CD8-positive, alpha-beta memory T cell (primary cell): ENCODE results near the gene ASB2. TPM values are rescaled to one million over a fixed set of nuclear protein-coding genes. Genes with fewer than 3 reads are reported as not detected.

Experiments
- CTCF ChIA-PET: fragments of 350-600 bp; sonication (Branson Sonifier 250); formaldehyde crosslinking; loops from one replicate; lab custom pipeline; 2021; ENCODE audit warnings: antibody characterized with exemption; lab: Charles Lee
- POLR2A ChIA-PET: fragments of 350-600 bp; sonication (Branson Sonifier 250); formaldehyde crosslinking; loops from one replicate; lab custom pipeline; 2021; ENCODE audit warnings: antibody characterized with exemption; lab: Charles Lee
- DNase-seq, 5 donors: peaks; one replicate each; pipeline versions ENCODE4 v3.0.0 to v3.0.0-alpha.2; 2020 to 2022; ENCODE audit warnings: mixed read lengths in 1 of 5
- H3K27ac ChIP-seq: one replicate; pipeline ENCODE4 v1.7.0; 2013; ENCODE audit warnings: low read depth, mild to moderate bottlenecking, low read length, moderate library complexity
- H3K27me3 ChIP-seq: 2 replicates; pipeline ENCODE4 v1.7.0; 2013; ENCODE audit warnings: low read length, mild to moderate bottlenecking; ENCODE audit not compliant: insufficient read depth, poor library complexity, severe bottlenecking
- H3K36me3 ChIP-seq: 2 replicates; pipeline ENCODE4 v1.7.0; 2013; ENCODE audit warnings: mild to moderate bottlenecking, low read length, moderate library complexity; ENCODE audit not compliant: insufficient read depth
- H3K4me1 ChIP-seq: 2 replicates; pipeline ENCODE4 v1.7.0; 2013; ENCODE audit warnings: mild to moderate bottlenecking, low read length, moderate library complexity; ENCODE audit not compliant: insufficient read depth
- H3K4me3 ChIP-seq: 2 replicates; pipeline ENCODE4 v1.7.0; 2013; ENCODE audit warnings: mild to moderate bottlenecking, low read length
- H3K9me3 ChIP-seq: 2 replicates; pipeline ENCODE4 v1.7.0; 2013; ENCODE audit warnings: mild to moderate bottlenecking, low read length
- H3K27ac Mint-ChIP-seq, 8 donors: one replicate each; pipeline ENCODE4 v1.8.0; 2020 to 2021; ENCODE audit warnings: mixed read lengths in 8 of 8, mild to moderate bottlenecking in 6 of 8, inconsistent platforms in 3 of 8, moderate library complexity in 3 of 8
- H3K27me3 Mint-ChIP-seq, 2 donors: one replicate each; pipeline ENCODE4 v1.8.0; 2020 to 2021; ENCODE audit warnings: mixed read lengths in 2 of 2, mild to moderate bottlenecking in 1 of 2, moderate library complexity in 1 of 2
- H3K36me3 Mint-ChIP-seq, 3 donors: one replicate each; pipeline ENCODE4 v1.8.0; 2020 to 2021; ENCODE audit warnings: mixed read lengths in 3 of 3, inconsistent platforms in 1 of 3, mild to moderate bottlenecking in 1 of 3
- H3K4me1 Mint-ChIP-seq, 3 donors: one replicate each; pipeline ENCODE4 v1.8.0; 2020 to 2021; ENCODE audit warnings: mixed read lengths in 3 of 3, inconsistent platforms in 1 of 3, mild to moderate bottlenecking in 1 of 3
- H3K4me3 Mint-ChIP-seq, 7 donors: one replicate each; pipeline ENCODE4 v1.8.0; 2020 to 2021; ENCODE audit warnings: mixed read lengths in 7 of 7, mild to moderate bottlenecking in 6 of 7, moderate library complexity in 4 of 7, inconsistent platforms in 2 of 7
- H3K9me3 Mint-ChIP-seq, 5 donors: one replicate each; pipeline ENCODE4 v1.8.0; 2020 to 2022; ENCODE audit warnings: mixed read lengths in 5 of 5, mild to moderate bottlenecking in 3 of 5, moderate library complexity in 2 of 5, inconsistent platforms in 1 of 5
- polyA plus RNA-seq: library from polyadenylated mRNA; unstranded; fragments of 300-500 nt; fragmentation: Illumina TruSeq; gene quantifications from one replicate; pipeline ENCODE4 v1.2.3, GENCODE V29; 2021
- total RNA-seq, 2 experiments: library from RNA; stranded (reverse); gene quantifications; one replicate each; pipeline ENCODE4 v1.2.3, GENCODE V29; 2021

ASB2 gene
- total and polyA plus RNA-seq, 3 experiments from 2014 or later: 4.8 to 98.0 (median 93.5) TPM

DNA sequence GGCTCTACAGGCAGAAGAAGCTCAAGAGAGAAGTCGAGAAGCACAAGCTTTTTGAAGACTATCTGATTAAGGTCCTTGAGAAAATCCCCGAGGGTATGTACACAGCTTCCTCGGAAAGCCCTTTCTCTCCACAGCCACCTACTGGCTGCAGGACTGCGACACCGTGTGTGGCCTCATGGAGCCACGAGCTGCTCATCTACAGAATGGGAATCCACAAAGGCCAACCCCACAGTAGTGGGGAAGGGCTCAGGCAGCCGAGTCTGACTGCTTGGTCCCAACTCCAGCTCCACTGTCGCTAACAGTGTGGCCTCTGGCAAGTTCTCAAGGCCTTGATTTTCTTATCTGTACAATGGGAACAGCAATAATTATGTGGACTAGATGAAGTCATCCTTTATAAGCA lies 23.2 kb upstream of the ASB2 start:
- CTCF ChIA-PET: interaction anchor here (0.9 to 11.1 kb wide), 9 partner anchors 9 to 66 kb away, joined by 3 to 272 read pairs (median 6); no protein-coding TSS in a partner anchor
- POLR2A ChIA-PET: interaction anchor here (0.6 to 1.2 kb wide), 2 partner anchors 60 to 62 kb away, joined by 6 to 8 read pairs; no protein-coding TSS in a partner anchor
- H3K27me3 Mint-ChIP-seq: peaks cover 4 to 10% of the 10 kb centered on the region in 2 donors
- Histone ChIP-seq H3K9me3 (no peaks in the 10 kb centered on the region), H3K27ac (no peak overlapping the region), H3K4me3 (no peak overlapping the region), H3K4me1 (peaks cover 7% of the 10 kb centered on the region), H3K27me3 (no peaks in the 10 kb centered on the region), H3K36me3 (no peaks in the 10 kb centered on the region)
- H3K4me3 Mint-ChIP-seq: no peak overlapping the region
- no peaks in the 10 kb centered on the region for H3K36me3 Mint-ChIP-seq
- H3K27ac Mint-ChIP-seq: no peak overlapping the region
- no peaks in the 10 kb centered on the region for H3K9me3 Mint-ChIP-seq
- DNase-seq: no peak
- H3K4me1 Mint-ChIP-seq: peaks cover 6 to 14% (median 7%) of the 10 kb centered on the region in 3 donors

DNA sequence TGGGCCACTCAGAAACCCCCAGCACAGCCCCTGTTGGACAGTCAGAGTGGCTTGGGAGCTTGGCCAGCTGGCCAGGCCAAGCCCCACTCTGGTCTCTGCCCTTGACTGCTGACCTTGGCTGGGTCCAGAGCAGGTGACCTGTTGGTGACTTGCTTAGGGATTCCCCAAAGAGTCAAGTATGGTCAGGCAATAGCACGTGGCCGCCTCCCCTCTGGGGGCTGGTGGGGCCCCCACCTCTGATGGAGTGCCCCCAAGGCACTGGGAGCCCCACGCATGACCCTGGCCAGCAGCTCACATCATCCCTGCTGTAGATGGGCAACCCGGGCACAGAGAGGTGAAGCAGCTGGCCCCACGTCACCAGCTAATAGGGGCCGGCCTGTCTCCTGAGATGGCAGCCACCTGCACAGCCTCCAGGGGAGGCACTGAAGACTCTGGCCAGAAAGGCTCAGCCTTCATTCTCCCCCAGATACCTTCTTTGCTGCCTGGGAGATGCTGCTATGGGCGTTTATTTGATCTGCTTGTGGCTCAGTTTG lies 22.6 kb upstream of the ASB2 start:
- ChIA-PET CTCF (interaction anchor here (1.0 to 11.1 kb wide), 7 partner anchors 10 to 66 kb away, joined by 3 to 272 read pairs (median 6); no protein-coding TSS in a partner anchor), POLR2A (no interaction called here)
- Histone ChIP-seq H3K36me3 (no peaks in the 10 kb centered on the region), H3K27ac (no peak overlapping the region), H3K27me3 (no peaks in the 10 kb centered on the region), H3K4me3 (no peak overlapping the region), H3K9me3 (no peaks in the 10 kb centered on the region), H3K4me1 (peaks cover 7% of the 10 kb centered on the region)
- Mint-ChIP-seq H3K36me3 (no peaks in the 10 kb centered on the region), H3K9me3 (no peaks in the 10 kb centered on the region), H3K27me3 (peaks cover 4 to 10% of the 10 kb centered on the region in 2 donors), H3K4me1 (peaks cover 6 to 14% (median 7%) of the 10 kb centered on the region in 3 donors), H3K27ac (no peak overlapping the region), H3K4me3 (no peak overlapping the region)
- DNase-seq: no peak

DNA sequence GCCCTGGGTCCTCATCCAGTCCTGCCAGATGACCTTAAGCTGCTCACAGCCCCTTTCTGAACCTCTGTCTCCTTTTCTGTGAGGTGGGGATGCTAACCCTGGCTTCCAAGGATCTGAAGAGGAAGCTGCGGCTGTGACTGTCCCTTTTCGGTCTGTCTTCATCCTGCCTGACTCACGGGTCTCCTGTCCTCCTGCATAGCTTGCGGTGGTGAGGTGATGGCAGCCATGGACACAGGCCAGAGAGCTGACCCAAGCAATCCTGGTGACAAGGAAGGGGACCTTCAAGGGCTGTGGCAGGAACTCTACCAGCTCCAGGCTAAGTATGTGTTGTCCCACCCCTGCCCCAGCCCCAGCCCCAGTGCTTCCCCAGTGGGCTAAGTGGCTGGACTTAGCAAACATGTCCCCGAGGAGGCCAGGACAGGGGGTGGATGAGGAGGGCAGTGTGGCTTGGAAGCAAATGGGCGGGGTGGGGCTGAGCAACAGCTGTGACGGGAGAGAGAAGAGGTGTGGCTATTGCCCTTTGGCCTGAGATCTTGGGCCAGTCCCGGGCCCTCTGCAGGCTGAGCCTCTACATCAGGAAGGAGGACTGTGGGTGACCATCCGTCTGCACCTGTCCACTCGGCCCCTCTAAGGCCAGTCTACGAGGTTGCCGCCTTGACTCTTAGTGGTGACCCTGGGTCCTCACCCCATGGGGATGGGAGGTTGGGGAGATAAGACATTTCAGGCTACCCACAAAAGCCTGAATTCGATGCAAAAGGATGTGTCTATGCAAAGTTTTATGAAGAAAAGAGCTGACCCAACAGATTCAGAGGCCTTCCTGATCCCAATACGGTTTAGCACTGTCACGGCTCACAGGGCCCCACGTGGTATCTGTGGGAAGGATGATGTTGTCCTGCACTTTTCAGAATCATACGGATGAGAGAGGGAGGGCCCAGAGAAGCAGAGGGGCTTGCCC lies 21.8 kb upstream of the ASB2 start:
- Mint-ChIP-seq H3K4me3 (no peak overlapping the region), H3K4me1 (peaks cover 6 to 14% (median 7%) of the 10 kb centered on the region in 3 donors), H3K36me3 (no peaks in the 10 kb centered on the region), H3K9me3 (no peaks in the 10 kb centered on the region), H3K27me3 (peaks cover 0 to 9% of the 10 kb centered on the region in 2 donors), H3K27ac (no peak overlapping the region)
- no peaks in the 10 kb centered on the region for H3K9me3 ChIP-seq
- H3K4me1 ChIP-seq: peaks cover 7% of the 10 kb centered on the region
- CTCF ChIA-PET: interaction anchor here (1.0 to 11.1 kb wide), 7 partner anchors 14 to 139 kb away, joined by 3 to 272 read pairs (median 7); no protein-coding TSS in a partner anchor
- H3K36me3 ChIP-seq: no peaks in the 10 kb centered on the region
- POLR2A ChIA-PET: no interaction called here
- no peak for DNase-seq
- no peak overlapping the region for H3K4me3 ChIP-seq
- no peak overlapping the region for H3K27ac ChIP-seq
- no peaks in the 10 kb centered on the region for H3K27me3 ChIP-seq

DNA sequence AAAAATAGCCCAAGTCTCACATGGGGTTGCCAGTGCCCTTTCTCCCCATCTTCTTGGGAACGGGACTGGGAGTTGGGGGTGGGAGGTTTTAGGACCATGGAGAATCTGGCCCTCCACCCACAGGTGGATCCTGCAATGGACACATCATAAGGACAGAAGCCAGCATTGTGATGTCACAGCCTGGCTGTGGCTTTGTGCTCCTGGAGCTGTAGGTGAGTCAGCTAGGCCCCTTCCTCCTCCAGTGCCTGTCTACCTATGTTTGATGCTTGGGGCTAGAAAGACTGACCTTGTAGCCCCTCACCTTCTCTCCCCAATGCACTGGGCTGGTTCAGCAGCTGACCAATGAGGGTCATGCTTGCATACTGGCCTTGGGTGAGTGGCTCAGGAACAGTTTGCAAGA lies 20.7 kb upstream of the ASB2 start, which contains the start of gene CCDC197:
Gene CCDC197, plus strand, starts transcription at position 220 of the 400 bp plus-strand sequence. CDS start 831 bp downstream, outside the sequence.
- Mint-ChIP-seq H3K27me3 (peaks cover 0 to 9% of the 10 kb centered on the region in 2 donors), H3K36me3 (no peaks in the 10 kb centered on the region), H3K4me1 (peaks cover 6 to 12% (median 7%) of the 10 kb centered on the region in 3 donors), H3K4me3 (no peak within 1 kb of the TSS), H3K9me3 (no peaks in the 10 kb centered on the region), H3K27ac (no peak within 1 kb of the TSS)
- no peak within 1 kb of the TSS for H3K27ac ChIP-seq
- H3K9me3 ChIP-seq: no peaks in the 10 kb centered on the region
- no peak for DNase-seq
- H3K27me3 ChIP-seq: no peaks in the 10 kb centered on the region
- POLR2A ChIA-PET: interaction anchor here (0.8 kb wide), 1 partner anchor 26 kb away, joined by 3 read pairs; no protein-coding TSS in a partner anchor
- no peaks in the 10 kb centered on the region for H3K36me3 ChIP-seq
- CTCF ChIA-PET: interaction anchor here (1.0 to 11.1 kb wide), 7 partner anchors 8 to 140 kb away, joined by 3 to 272 read pairs (median 8); no protein-coding TSS in a partner anchor
- no peak within 1 kb of the TSS for H3K4me3 ChIP-seq
- H3K4me1 ChIP-seq: peaks cover 7% of the 10 kb centered on the region

DNA sequence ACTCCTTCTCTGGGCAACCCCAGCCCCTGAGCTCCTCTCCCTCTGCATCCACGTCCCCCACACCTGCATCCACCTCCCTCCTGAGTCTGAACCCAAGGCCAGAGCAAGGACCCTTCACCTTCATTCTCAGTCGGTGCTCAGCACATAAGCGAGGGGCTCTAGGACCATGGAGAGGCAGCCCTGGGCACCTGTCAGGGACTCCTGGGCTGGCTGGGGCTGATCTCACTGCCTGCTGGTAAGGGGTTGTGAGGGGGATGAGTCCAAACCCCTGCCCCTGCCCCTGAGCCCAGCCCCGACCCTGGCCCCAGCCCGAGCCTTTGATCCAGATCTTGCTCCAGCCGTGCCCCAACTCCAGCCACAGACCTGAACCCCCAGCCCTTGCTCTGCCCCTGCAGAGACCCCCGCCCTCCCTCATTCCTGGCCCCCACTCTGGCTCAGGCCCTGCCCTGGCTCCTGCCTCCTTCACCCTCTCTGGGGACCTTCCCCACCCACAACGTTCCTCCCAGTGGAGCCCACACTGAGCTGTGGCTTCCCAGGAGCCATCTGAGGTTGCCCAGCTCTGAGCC lies 19.8 kb upstream of the ASB2 start:
- no peaks in the 10 kb centered on the region for H3K9me3 ChIP-seq
- H3K27ac Mint-ChIP-seq: peak overlapping the region in 1 of 8 donors; percentile 85
- peaks cover 0 to 4% (median 0%) of the 10 kb centered on the region in 3 donors for H3K4me1 Mint-ChIP-seq
- ChIA-PET POLR2A (no interaction called here), CTCF (interaction anchor here (0.8 to 11.1 kb wide), 5 partner anchors 9 to 57 kb away, joined by 3 to 272 read pairs (median 3); no protein-coding TSS in a partner anchor)
- H3K36me3 ChIP-seq: no peaks in the 10 kb centered on the region
- H3K36me3 Mint-ChIP-seq: no peaks in the 10 kb centered on the region
- no peaks in the 10 kb centered on the region for H3K9me3 Mint-ChIP-seq
- H3K4me1 ChIP-seq: no peaks in the 10 kb centered on the region
- no peaks in the 10 kb centered on the region for H3K27me3 ChIP-seq
- no peak overlapping the region for H3K4me3 ChIP-seq
- peaks cover 0 to 6% of the 10 kb centered on the region in 2 donors for H3K27me3 Mint-ChIP-seq
- no peak for DNase-seq
- no peak overlapping the region for H3K4me3 Mint-ChIP-seq
- H3K27ac ChIP-seq: no peak overlapping the region

DNA sequence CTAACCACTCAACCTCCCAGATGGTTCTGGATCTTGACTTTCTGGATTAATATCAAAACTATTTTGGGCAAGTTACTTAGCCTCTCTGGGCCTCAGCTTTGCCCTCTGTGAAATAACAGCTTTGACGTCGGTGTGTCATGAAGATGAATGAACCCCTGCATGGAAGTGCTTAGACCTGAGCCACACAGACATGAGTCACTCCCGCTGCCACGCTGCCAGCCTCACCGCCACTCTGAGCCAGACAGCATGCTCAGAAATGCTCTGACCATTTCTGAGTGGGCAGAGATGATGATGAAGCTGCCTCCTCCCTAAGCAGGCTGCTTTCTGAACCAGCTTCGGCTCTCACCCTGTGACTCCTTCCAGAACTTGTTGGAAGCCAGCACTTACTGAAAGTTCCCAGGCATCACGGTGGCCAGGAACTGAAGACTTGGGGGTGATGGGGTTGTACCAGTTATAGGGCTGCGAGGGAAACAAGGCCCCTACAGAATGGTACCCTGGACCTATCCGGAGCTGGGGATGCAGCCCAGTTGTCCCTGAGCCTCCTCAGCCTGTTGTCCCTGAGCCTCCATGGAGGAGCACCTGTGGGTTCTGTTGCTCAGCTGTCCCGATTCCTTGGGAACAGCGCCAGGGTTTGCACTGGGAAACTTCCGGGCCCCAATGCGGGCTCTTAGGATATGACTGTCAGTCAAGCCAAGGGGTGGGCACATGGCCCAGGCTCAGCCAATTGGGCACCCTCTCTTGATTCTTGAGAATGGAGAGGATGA lies 18.7 kb upstream of the ASB2 start:
- Mint-ChIP-seq H3K4me1 (peaks cover 0 to 4% (median 0%) of the 10 kb centered on the region in 3 donors), H3K4me3 (no peak overlapping the region), H3K27me3 (peaks cover 0 to 2% of the 10 kb centered on the region in 2 donors), H3K36me3 (no peaks in the 10 kb centered on the region), H3K27ac (no peak overlapping the region), H3K9me3 (no peaks in the 10 kb centered on the region)
- H3K4me3 ChIP-seq: no peak overlapping the region
- ChIA-PET POLR2A (no interaction called here), CTCF (interaction anchor here (0.8 to 6.5 kb wide), 4 partner anchors 9 to 55 kb away, joined by 3 to 29 read pairs (median 6); no protein-coding TSS in a partner anchor)
- H3K27ac ChIP-seq: no peak overlapping the region
- H3K36me3 ChIP-seq: no peaks in the 10 kb centered on the region
- DNase-seq: no peak
- no peaks in the 10 kb centered on the region for H3K9me3 ChIP-seq
- H3K4me1 ChIP-seq: no peaks in the 10 kb centered on the region
- no peaks in the 10 kb centered on the region for H3K27me3 ChIP-seq

DNA sequence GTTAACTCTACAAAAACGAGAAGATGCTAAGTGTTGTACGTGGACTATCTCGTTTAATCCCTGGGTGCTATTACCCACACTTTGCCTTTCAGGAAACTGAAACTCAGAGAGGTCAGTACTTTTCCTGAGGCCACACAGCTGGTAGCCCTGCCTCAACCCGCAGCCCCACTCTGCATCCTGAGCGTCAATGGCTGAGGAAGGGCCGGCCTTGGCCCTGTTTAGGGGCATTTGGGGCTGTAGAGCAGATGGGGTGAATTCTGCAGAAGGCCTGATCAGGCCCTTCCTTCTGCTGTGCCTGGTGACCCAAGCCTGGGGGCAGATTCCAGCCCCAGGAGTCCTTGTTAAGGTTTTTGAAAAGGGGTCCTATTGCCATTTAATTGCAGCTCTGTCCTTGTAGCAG lies 17.0 kb upstream of the ASB2 start:
- no peak overlapping the region for H3K4me3 Mint-ChIP-seq
- ChIA-PET POLR2A (no interaction called here), CTCF (interaction anchor here (1.3 to 6.5 kb wide), 5 partner anchors 8 to 54 kb away, joined by 3 to 29 read pairs (median 8); no protein-coding TSS in a partner anchor)
- H3K4me3 ChIP-seq: no peak overlapping the region
- no peaks in the 10 kb centered on the region for H3K27me3 ChIP-seq
- H3K36me3 ChIP-seq: no peaks in the 10 kb centered on the region
- H3K27ac Mint-ChIP-seq: no peak overlapping the region
- peaks cover 0 to 4% (median 0%) of the 10 kb centered on the region in 3 donors for H3K4me1 Mint-ChIP-seq
- no peaks in the 10 kb centered on the region for H3K36me3 Mint-ChIP-seq
- H3K9me3 ChIP-seq: no peaks in the 10 kb centered on the region
- no peaks in the 10 kb centered on the region for H3K9me3 Mint-ChIP-seq
- H3K27me3 Mint-ChIP-seq: peaks cover 0 to 2% of the 10 kb centered on the region in 2 donors
- DNase-seq: no peak
- no peaks in the 10 kb centered on the region for H3K4me1 ChIP-seq
- no peak overlapping the region for H3K27ac ChIP-seq
